ENCODE measurements around the gene ZNF563. TPM values are rescaled to one million over a fixed set of nuclear protein-coding genes. Genes with fewer than 3 reads are reported as not detected.
A peak's percentile ranks its signal among the peaks of the same experiment; 100 is the strongest.
"Not testable (repeated sequence)": the region's sequence is repeated elsewhere in the genome, so short reads cannot be mapped to it uniquely, and the experiment has no call there.

Gene ZNF563
- total RNA-seq (1 to 10 TPM; 4.6 to 5.4 TPM), polyA plus RNA-seq (ENCODE audit: insufficient read length in 2 of 2) (1 to 10 TPM; 2.0 to 2.4 TPM)
- long read RNA-seq, donor 1, partial matches to known transcripts = 0 of 1 reads
- long read RNA-seq, donor 1, other reads (novel, unspliced or antisense) = 0 of 1 reads
- long read RNA-seq, donor 2 = 0 reads
- long read RNA-seq, donor 3 = 0 reads
- long read RNA-seq, donor 4 = 0 reads

- Histone ChIP-seq H3K9me3 (ENCODE audit: control insufficient read depth, insufficient read depth, low read length) (no peaks in the 10 kb centered on the region), H3K4me3 (ENCODE audit: low read depth, low read length) (peak within 1 kb of the TSS; percentile 90), H3K36me3 (ENCODE audit: control insufficient read depth, insufficient read depth, low read length) (peaks cover 4% of the 10 kb centered on the region), H3K4me1 (ENCODE audit: control insufficient read depth, insufficient read depth, low read length) (peaks cover 15% of the 10 kb centered on the region), H3K27ac (ENCODE audit: low read depth, low read length) (peak within 1 kb of the TSS; percentile 84), H3K27me3 (ENCODE audit: control insufficient read depth, insufficient read depth, low read length) (no peaks in the 10 kb centered on the region)
- DNase-seq (ENCODE audit: low read depth in 4 of 6, low spot score in 6 of 6) = peak; percentile 88 to 99 (median 94)
- WGBS (ENCODE audit: insufficient coverage) = under 1% methylated on average over 53 of the region's 55 CpGs
Measured at GRCh38 chr19:12333162-12334159, at the start of gene ZNF563. ZNF563 (minus strand) TSS chr19:12333633; CDS start chr19:12333482, 151 bp downstream.

- peaks cover 1% of the 10 kb centered on the region for H3K9me3 ChIP-seq (ENCODE audit: control insufficient read depth, insufficient read depth, low read length)
- peaks cover 2% of the 10 kb centered on the region for H3K36me3 ChIP-seq (ENCODE audit: control insufficient read depth, insufficient read depth, low read length)
- no peak overlapping the region for H3K4me3 ChIP-seq (ENCODE audit: low read depth, low read length)
- H3K27ac ChIP-seq (ENCODE audit: low read depth, low read length) = no peak overlapping the region
- no peaks in the 10 kb centered on the region for H3K4me1 ChIP-seq (ENCODE audit: control insufficient read depth, insufficient read depth, low read length)
- H3K27me3 ChIP-seq (ENCODE audit: control insufficient read depth, insufficient read depth, low read length) = no peaks in the 10 kb centered on the region
- WGBS (ENCODE audit: insufficient coverage) = 80% methylated on average over 1 of the region's 2 CpGs
- DNase-seq (ENCODE audit: low read depth in 4 of 6, low spot score in 6 of 6) = no peak
Measured at GRCh38 chr19:12380444-12380737, 47.0 kb upstream of the ZNF563 start.

- no peaks in the 10 kb centered on the region for H3K27me3 ChIP-seq (ENCODE audit: control insufficient read depth, insufficient read depth, low read length)
- WGBS (ENCODE audit: insufficient coverage) = no CpG with 5 or more reads among the region's 5 CpGs
Measured at GRCh38 chr19:12379732-12380443, 46.5 kb upstream of the ZNF563 start.

GRCh38 chr19:12374026-12374425 is 40.6 kb upstream of the ZNF563 start:
- WGBS (ENCODE audit: insufficient coverage) = no CpG with 5 or more reads among the region's 1 CpG

More at GRCh38 chr19:12379732-12380443, 46.5 kb upstream of the ZNF563 start:
- no peak for DNase-seq (ENCODE audit: low read depth in 4 of 6, low spot score in 6 of 6)
- H3K4me1 ChIP-seq (ENCODE audit: control insufficient read depth, insufficient read depth, low read length) = no peaks in the 10 kb centered on the region
- H3K9me3 ChIP-seq (ENCODE audit: control insufficient read depth, insufficient read depth, low read length) = peaks cover 1% of the 10 kb centered on the region
- no peak overlapping the region for H3K27ac ChIP-seq (ENCODE audit: low read depth, low read length)
- H3K4me3 ChIP-seq (ENCODE audit: low read depth, low read length) = no peak overlapping the region
- H3K36me3 ChIP-seq (ENCODE audit: control insufficient read depth, insufficient read depth, low read length) = peaks cover 2% of the 10 kb centered on the region

GRCh38 chr19:12365236-12366162 is 32.1 kb upstream of the ZNF563 start, which contains the start of gene ZNF442:
ZNF442 (minus strand) TSS chr19:12365683; CDS start chr19:12363631, 2,052 bp downstream.
- H3K9me3 ChIP-seq (ENCODE audit: control insufficient read depth, insufficient read depth, low read length) = no peaks in the 10 kb centered on the region
- peaks cover 20% of the 10 kb centered on the region for H3K4me1 ChIP-seq (ENCODE audit: control insufficient read depth, insufficient read depth, low read length)
- WGBS (ENCODE audit: insufficient coverage) = under 1% methylated on average over 46 of the region's 51 CpGs
- peaks cover 3% of the 10 kb centered on the region for H3K36me3 ChIP-seq (ENCODE audit: control insufficient read depth, insufficient read depth, low read length)
- peak within 1 kb of the TSS; percentile 96 for H3K27ac ChIP-seq (ENCODE audit: low read depth, low read length)
- no peaks in the 10 kb centered on the region for H3K27me3 ChIP-seq (ENCODE audit: control insufficient read depth, insufficient read depth, low read length)
- H3K4me3 ChIP-seq (ENCODE audit: low read depth, low read length) = peak within 1 kb of the TSS; percentile 84
- peak; percentile 95 to 99 (median 97) for DNase-seq (ENCODE audit: low read depth in 4 of 6, low spot score in 6 of 6)

More at GRCh38 chr19:12374026-12374425, 40.6 kb upstream of the ZNF563 start:
- Histone ChIP-seq H3K27ac (ENCODE audit: low read depth, low read length) (no peak overlapping the region), H3K27me3 (ENCODE audit: control insufficient read depth, insufficient read depth, low read length) (no peaks in the 10 kb centered on the region), H3K36me3 (ENCODE audit: control insufficient read depth, insufficient read depth, low read length) (no peaks in the 10 kb centered on the region), H3K9me3 (ENCODE audit: control insufficient read depth, insufficient read depth, low read length) (no peaks in the 10 kb centered on the region), H3K4me1 (ENCODE audit: control insufficient read depth, insufficient read depth, low read length) (no peaks in the 10 kb centered on the region), H3K4me3 (ENCODE audit: low read depth, low read length) (no peak overlapping the region)
- DNase-seq (ENCODE audit: low read depth in 4 of 6, low spot score in 6 of 6) = no peak

- 3% methylated on average over 23 of the region's 28 CpGs for WGBS (ENCODE audit: insufficient coverage)
- Histone ChIP-seq H3K36me3 (ENCODE audit: control insufficient read depth, insufficient read depth, low read length) (peaks cover 3% of the 10 kb centered on the region), H3K27ac (ENCODE audit: low read depth, low read length) (peak overlapping the region; percentile 96), H3K4me1 (ENCODE audit: control insufficient read depth, insufficient read depth, low read length) (peaks cover 20% of the 10 kb centered on the region), H3K4me3 (ENCODE audit: low read depth, low read length) (peak overlapping the region; percentile 84), H3K27me3 (ENCODE audit: control insufficient read depth, insufficient read depth, low read length) (no peaks in the 10 kb centered on the region), H3K9me3 (ENCODE audit: control insufficient read depth, insufficient read depth, low read length) (no peaks in the 10 kb centered on the region)
- peak in 5 of 6 donors; percentile 1 to 29 (median 9) for DNase-seq (ENCODE audit: low read depth in 4 of 6, low spot score in 6 of 6)
Measured at GRCh38 chr19:12364391-12365235, 31.2 kb upstream of the ZNF563 start.

GRCh38 chr19:12362236-12362635 is 28.8 kb upstream of the ZNF563 start:
- H3K4me1 ChIP-seq (ENCODE audit: control insufficient read depth, insufficient read depth, low read length) = peaks cover 20% of the 10 kb centered on the region
- H3K36me3 ChIP-seq (ENCODE audit: control insufficient read depth, insufficient read depth, low read length); H3K27me3 ChIP-seq (ENCODE audit: control insufficient read depth, insufficient read depth, low read length); H3K4me3 ChIP-seq (ENCODE audit: low read depth, low read length); DNase-seq (ENCODE audit: low read depth in 4 of 6, low spot score in 6 of 6); H3K9me3 ChIP-seq (ENCODE audit: control insufficient read depth, insufficient read depth, low read length); H3K27ac ChIP-seq (ENCODE audit: low read depth, low read length): not testable (repeated sequence)
- 97% methylated on average over 20 of the region's 30 CpGs for WGBS (ENCODE audit: insufficient coverage)

- no peaks in the 10 kb centered on the region for H3K27me3 ChIP-seq (ENCODE audit: control insufficient read depth, insufficient read depth, low read length)
- peaks cover 7% of the 10 kb centered on the region for H3K36me3 ChIP-seq (ENCODE audit: control insufficient read depth, insufficient read depth, low read length)
- H3K4me1 ChIP-seq (ENCODE audit: control insufficient read depth, insufficient read depth, low read length) = no peaks in the 10 kb centered on the region
- WGBS (ENCODE audit: insufficient coverage) = no CpG with 5 or more reads among the region's 4 CpGs
- no peak for DNase-seq (ENCODE audit: low read depth in 4 of 6, low spot score in 6 of 6)
- peaks cover 20% of the 10 kb centered on the region for H3K9me3 ChIP-seq (ENCODE audit: control insufficient read depth, insufficient read depth, low read length)
- no peak overlapping the region for H3K27ac ChIP-seq (ENCODE audit: low read depth, low read length)
- no peak overlapping the region for H3K4me3 ChIP-seq (ENCODE audit: low read depth, low read length)
Measured at GRCh38 chr19:12353375-12353774, 19.9 kb upstream of the ZNF563 start.

Data from spinal cord (tissue), 10 donors.